GM21619 (cell line): ENCODE results near the gene LSM3.
"Not testable (repeated sequence)": the region's sequence is repeated elsewhere in the genome, so short reads cannot be mapped to it uniquely, and the experiment has no call there.

Source experiments
- ATAC-seq: cut with Tn5 transposase; IDR thresholded peaks from one replicate; pipeline ENCODE4 v1.9.1; 2021; ENCODE audit not compliant: unreplicated experiment

Gene LSM3

GRCh38 chr3:14218355-14218754 is 39.7 kb downstream of the LSM3 start:
- ATAC-seq: no peak

DNA sequence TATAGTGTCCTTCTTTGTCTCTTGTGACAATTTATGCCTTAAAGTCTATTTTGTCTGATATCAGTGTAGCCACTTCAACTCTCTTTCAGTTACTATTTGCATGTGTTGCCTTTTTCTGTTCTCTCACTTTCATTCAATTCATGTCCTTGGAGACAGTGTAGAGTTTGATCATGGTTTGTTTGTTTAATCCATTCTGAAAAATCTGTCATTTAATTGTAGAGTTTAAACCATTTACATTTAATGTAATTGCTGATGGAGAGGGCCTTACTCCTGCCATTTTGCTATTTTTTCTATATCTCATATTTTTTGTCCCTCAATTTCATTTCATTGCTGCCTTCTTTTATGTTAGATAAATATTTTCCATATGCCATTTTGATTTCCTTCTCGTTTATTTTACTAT is 42.3 kb downstream of the LSM3 start:
- ATAC-seq: no peak

- no peak for ATAC-seq
Measured at GRCh38 chr3:14221902-14222301, 43.3 kb downstream of the LSM3 start.

GRCh38 chr3:14222457-14222856 is 43.8 kb downstream of the LSM3 start:
- no peak for ATAC-seq

GRCh38 chr3:14222900-14223594 is 44.4 kb downstream of the LSM3 start:
- no peak for ATAC-seq

- ATAC-seq: no peak
Measured at GRCh38 chr3:14223595-14223994, 45.0 kb downstream of the LSM3 start.

GRCh38 chr3:14224895-14225294 is 46.3 kb downstream of the LSM3 start:
- no peak for ATAC-seq

DNA sequence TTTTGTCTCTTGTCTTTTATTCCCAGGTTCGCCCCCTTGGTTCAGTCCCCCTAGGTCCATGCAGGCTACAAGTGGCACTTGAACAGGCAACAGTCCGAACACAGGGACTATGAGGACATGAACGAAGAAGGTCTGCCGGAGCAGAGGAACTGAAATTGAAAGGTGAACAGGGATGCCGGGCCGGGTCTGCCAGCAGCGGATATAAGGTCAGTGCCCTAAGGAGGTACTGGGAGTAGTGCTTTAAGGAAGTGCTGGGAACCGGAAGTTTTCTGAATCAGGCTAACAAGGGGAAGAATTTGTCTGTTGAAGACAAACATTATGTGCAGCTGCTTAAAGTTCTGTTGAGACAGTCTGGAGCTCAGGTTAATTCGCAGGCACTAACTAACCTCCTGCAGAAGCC is 46.8 kb downstream of the LSM3 start:
- no peak for ATAC-seq

GRCh38 chr3:14226351-14226750 is 47.7 kb downstream of the LSM3 start:
- not testable (repeated sequence) for ATAC-seq

DNA sequence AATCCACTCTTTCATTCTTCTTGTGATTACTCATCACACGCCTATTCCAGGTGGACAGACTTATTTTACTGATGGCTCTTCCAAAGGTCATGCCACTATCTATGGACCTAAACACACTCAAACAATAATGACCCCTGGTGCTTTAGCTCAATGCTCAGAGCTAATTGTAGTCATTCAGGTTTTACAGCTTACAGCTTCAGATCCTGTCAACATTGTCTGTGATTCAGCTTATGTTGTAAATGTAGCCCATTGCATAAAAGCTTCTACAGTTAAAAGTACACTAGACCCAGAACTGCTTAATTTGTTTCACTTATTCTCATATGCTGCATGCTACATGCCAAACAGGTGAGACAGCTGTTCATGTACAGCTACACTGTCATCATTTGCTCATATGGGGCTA is 49.2 kb downstream of the LSM3 start:
- no peak for ATAC-seq

DNA sequence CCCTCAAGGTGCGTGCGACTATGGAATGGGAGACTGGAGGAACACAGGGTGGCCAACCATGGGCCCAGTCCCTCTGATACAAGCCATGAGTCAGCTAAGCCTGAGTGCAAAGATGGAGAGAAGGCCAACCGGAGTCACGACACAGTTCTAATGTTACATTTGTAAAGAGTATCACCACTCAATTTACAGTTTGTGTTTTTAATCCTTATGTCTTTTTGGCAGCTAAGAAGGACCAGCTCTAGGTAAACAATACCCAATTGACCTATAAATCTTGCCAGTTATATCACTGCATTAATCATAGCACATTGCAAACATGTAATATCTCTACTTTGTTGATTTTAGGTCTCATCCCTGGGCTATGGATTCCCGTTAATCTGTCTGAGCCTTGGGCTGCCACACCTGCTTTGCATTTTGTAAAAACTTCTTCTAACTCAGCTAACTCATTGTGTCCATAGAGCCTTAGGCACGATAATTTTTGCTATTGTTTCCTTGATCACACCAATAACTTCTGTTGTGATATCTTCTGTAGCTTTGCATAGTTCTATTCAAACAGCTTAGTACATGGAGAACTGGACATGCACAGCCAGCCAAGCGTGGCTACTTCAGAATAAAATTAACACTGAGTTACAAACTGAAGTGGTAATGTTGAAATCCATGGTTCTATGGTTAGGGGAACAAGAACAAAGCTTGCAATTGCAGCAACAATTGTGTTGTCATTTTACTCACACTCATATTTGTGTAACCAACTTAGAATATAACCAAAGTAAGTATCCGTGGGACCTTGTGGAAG is 50.3 kb downstream of the LSM3 start:
- no peak for ATAC-seq

DNA sequence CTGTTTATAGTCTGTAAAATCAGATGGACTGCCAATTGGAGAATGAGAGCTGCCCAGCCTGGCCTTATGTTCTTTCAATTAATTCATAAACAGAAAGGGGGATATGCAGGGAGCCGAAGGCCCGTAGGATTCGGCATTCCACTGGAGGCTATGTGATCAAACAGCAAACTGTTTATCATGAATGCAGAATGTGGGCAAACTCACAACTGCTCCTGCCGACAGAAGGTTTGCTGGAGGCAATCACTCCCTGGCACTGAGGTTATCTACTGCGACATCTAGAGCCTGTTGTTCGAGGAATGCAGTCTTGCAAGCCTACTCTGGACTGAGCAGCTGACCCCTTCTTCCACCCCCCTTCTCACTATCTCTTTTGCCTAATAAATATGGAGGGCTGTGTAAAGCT is 51.1 kb downstream of the LSM3 start:
- not testable (repeated sequence) for ATAC-seq

GRCh38 chr3:14230729-14231128 is 52.1 kb downstream of the LSM3 start:
- ATAC-seq: no peak

DNA sequence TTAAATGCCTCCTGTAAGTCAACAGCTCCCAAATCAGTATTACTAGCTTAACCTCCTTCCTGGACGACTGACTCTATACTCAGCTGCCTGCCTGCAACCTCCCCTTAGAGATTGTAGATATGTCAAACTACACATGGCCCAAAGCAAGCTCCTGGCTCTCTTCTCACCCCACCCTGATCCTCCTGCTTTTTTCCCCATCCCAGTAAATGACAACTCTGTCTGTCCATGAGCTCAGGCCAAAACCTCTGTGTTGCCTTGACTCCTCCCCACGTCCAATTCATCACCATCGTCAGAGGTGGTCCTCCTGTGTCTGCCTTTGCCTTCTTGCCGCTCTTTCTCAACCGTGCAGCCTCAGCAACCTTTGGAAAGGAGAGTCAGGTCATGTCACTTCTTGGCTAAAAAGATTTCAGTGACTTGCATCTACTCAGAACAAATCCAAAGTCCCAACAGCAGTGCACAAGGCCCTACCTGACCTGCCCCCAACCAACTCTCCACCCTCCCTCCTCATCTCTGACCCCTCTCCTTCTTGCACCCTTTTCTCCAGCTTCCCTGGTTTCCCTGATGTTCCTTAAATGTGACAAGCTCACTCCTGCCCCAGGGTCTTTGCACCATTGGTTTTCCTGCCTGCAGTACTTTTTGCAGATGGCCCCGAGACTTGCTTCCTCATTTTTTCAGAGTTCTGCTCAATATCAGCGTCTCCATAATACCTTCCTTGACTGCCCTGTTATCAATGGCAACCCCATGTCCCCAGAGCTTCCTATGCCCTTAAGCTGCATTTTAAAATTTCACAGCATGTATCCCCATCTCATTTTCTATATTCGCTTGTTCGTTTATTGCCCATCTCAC is 52.8 kb downstream of the LSM3 start:
- no peak for ATAC-seq

- no peak for ATAC-seq
Measured at GRCh38 chr3:14231998-14232501, 53.4 kb downstream of the LSM3 start.

- ATAC-seq: no peak
Measured at GRCh38 chr3:14234251-14235002, 55.8 kb downstream of the LSM3 start.

DNA sequence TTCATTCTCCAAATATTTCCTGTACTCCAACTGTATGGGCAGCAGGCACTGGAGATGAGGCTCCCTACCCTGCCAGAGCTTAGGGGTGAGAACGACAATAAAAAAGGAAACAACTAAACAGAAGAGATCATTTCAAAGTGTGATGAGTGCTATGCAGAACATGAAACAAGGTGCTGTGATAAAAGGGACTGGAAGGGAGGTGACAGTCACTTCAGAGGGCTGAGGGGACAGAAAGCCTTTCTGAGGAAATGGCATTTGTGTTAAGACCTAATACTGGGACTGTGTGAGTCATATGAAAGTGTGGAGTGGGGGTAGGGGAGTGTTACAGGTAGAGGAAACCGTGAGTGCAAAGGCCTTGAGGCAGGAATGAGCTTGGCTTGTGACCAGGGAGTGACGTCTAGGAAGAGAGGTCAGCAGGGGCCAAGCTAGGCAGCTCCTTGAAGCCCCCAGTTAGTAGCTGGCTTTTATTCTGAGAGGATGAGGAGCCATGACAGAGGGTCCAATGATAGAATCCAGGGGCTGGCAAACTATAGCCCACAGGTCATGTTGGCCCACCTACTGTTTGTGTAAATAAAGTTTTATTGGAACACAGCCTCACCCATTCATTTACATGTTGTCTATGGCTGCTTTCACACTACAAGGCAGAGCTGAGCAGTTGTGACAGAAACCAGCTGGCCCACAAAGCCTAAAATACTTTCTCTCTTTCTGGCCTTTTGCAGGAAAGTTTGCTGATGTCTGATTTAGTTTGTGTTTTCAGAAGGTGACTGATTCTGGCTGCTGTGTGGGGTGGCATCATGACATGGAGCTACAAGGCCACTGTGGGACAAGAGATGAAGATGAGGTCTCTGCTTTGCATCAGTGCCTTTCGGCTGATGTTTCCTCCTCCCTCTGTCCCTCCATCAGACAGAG is 56.6 kb downstream of the LSM3 start:
- no peak for ATAC-seq

- no peak for ATAC-seq
Measured at GRCh38 chr3:14235912-14236295, 57.3 kb downstream of the LSM3 start.

- no peak for ATAC-seq
Measured at GRCh38 chr3:14236902-14237301, 58.3 kb downstream of the LSM3 start.

DNA sequence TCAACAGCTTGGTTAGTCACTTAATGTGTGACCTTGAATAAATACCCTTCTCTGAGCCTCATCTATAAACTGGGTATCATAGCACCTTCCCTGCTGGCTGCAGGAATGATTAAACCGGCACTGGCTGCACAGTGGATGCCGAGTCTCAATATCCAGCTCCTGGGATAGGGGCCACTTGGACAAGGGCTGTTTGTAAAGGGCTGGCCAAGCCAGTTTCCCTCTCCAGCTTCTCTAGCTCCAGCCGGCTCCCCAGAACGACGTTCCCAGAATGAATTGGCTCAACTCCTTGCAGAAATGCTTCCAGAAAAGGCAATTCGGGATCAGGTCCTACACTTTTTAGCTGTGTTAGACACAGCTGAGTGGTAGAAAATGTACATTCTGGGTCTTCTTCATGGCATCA is 58.8 kb downstream of the LSM3 start:
- no peak for ATAC-seq
